C4-2B (cell line): ENCODE data around the gene SFXN5.
A peak's percentile ranks its signal among the peaks of the same experiment; 100 is the strongest.

Source experiments
- H3K27ac ChIP-seq: fragments of 450-650 bp; 2 replicates; pipeline ENCODE4 v1.5.1; 2017
- CTCF ChIP-seq: fragments of 450-650 bp; conservative IDR thresholded peaks from 2 replicates; pipeline ENCODE4 v1.5.1; 2017; ENCODE audit warnings: mild to moderate bottlenecking
- ZFX ChIP-seq: fragments of 450-650 bp; IDR thresholded peaks from 2 replicates; pipeline ENCODE4 v1.6.1; 2017

The SFXN5 gene

GRCh38 chr2:73074110-73075069 is 2.9 kb upstream of the SFXN5 start:
- TF ChIP-seq CTCF (no peak), ZFX (no peak)
- H3K27ac ChIP-seq = peak overlapping the region; percentile 23

- no peak overlapping the region for H3K27ac ChIP-seq
- no peak for TF ChIP-seq CTCF
- no peak for TF ChIP-seq ZFX
These were observed 904 bp upstream of the SFXN5 start for GRCh38 chr2:73072416-73072815.

GRCh38 chr2:73072129-73072395 is 550 bp upstream of the SFXN5 start:
- no peak for TF ChIP-seq ZFX
- TF ChIP-seq CTCF = no peak
- peak overlapping the region; percentile 98 for H3K27ac ChIP-seq

- H3K27ac ChIP-seq = peak overlapping the region; percentile 98
These were observed 711 bp downstream of the SFXN5 start for GRCh38 chr2:73070643-73071359.

GRCh38 chr2:73069855-73070642 is 1.5 kb downstream of the SFXN5 start:
- H3K27ac ChIP-seq = peak overlapping the region; percentile 98
- TF ChIP-seq CTCF (no peak), ZFX (no peak)

More at GRCh38 chr2:73070643-73071359, 711 bp downstream of the SFXN5 start:
- TF ChIP-seq ZFX (no peak), CTCF (no peak)

GRCh38 chr2:73069041-73069854 is 2.3 kb downstream of the SFXN5 start:
- H3K27ac ChIP-seq = peak overlapping the region; percentile 98
- no peak for TF ChIP-seq ZFX
- no peak for TF ChIP-seq CTCF
